ENCODE data around the gene TMSB10. TPM values are rescaled to one million over a fixed set of nuclear protein-coding genes. Genes with fewer than 3 reads are reported as not detected.

The TMSB10 gene
- total RNA-seq, 1 donor from 2014 or later, result 5,953 TPM

- Histone ChIP-seq H3K36me3 (ENCODE audit: control insufficient read depth, insufficient read depth, low read length) (no peaks in the 10 kb centered on the region), H3K27me3 (ENCODE audit: control insufficient read depth, insufficient read depth, low read length) (no peaks in the 10 kb centered on the region), H3K4me3 (ENCODE audit: low read depth, low read length) (no peak overlapping the region)
- no peak for TF ChIP-seq CTCF (IDR thresholded peaks at IDR 0.05; ENCODE audit: insufficient read depth, low read length, poor library complexity, severe bottlenecking)
- DNase-seq (ENCODE audit: low read depth), result no peak
These were observed 10.5 kb upstream of the TMSB10 start for GRCh38 chr2:84894758-84895520.

DNA sequence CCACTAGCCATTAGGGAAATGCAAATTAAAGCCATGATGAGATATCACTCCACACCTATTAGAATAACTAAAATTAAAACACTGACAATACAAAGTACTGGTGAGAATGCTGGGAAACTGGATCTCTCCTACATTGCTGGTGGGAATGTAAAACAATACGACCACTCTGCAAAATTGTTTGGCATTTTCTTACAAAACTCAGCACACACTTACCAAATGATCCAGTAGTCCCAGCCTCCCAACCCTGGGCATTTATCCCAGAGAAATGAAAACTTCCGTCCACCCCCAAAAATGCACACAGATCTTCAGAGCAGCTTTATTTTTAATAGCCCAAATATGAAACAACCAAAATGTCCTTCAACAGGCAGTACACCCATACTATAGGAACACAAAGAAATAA, 8.9 kb upstream of the TMSB10 start:
- Histone ChIP-seq H3K4me3 (ENCODE audit: low read depth, low read length) (no peak overlapping the region), H3K27me3 (ENCODE audit: control insufficient read depth, insufficient read depth, low read length) (no peaks in the 10 kb centered on the region), H3K36me3 (ENCODE audit: control insufficient read depth, insufficient read depth, low read length) (no peaks in the 10 kb centered on the region)
- TF ChIP-seq CTCF (IDR thresholded peaks at IDR 0.05; ENCODE audit: insufficient read depth, low read length, poor library complexity, severe bottlenecking), result no peak
- DNase-seq (ENCODE audit: low read depth), result no peak

DNA sequence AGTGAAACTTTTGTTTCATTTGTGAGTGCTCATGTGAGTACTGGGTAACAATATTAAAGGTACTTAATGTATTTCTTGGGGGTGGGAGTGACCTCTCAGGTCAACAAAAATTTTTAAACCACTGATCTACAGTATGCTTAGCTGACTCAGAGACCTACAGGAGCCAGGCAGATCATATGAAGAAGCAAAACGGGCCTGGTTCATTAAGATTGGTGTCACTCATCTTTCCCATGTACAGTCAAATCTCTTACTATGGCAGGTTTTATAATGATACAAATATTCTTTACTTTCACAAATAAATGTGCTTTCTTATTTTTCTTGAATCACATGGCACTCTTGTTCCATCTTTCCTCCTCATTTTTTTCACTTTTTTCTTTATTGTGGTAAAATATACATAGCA, 7.7 kb upstream of the TMSB10 start:
- TF ChIP-seq CTCF (IDR thresholded peaks at IDR 0.05; ENCODE audit: insufficient read depth, low read length, poor library complexity, severe bottlenecking), result no peak
- Histone ChIP-seq H3K27me3 (ENCODE audit: control insufficient read depth, insufficient read depth, low read length) (no peaks in the 10 kb centered on the region), H3K36me3 (ENCODE audit: control insufficient read depth, insufficient read depth, low read length) (no peaks in the 10 kb centered on the region), H3K4me3 (ENCODE audit: low read depth, low read length) (no peak overlapping the region)
- no peak for DNase-seq (ENCODE audit: low read depth)

- H3K27me3 ChIP-seq (ENCODE audit: control insufficient read depth, insufficient read depth, low read length), result no peaks in the 10 kb centered on the region
- H3K4me3 ChIP-seq (ENCODE audit: low read depth, low read length), result no peak overlapping the region
- H3K36me3 ChIP-seq (ENCODE audit: control insufficient read depth, insufficient read depth, low read length), result no peaks in the 10 kb centered on the region
- TF ChIP-seq CTCF (IDR thresholded peaks at IDR 0.05; ENCODE audit: insufficient read depth, low read length, poor library complexity, severe bottlenecking), result no peak
- DNase-seq (ENCODE audit: low read depth), result no peak
These were observed 5.9 kb upstream of the TMSB10 start for GRCh38 chr2:84899304-84900204.

DNA sequence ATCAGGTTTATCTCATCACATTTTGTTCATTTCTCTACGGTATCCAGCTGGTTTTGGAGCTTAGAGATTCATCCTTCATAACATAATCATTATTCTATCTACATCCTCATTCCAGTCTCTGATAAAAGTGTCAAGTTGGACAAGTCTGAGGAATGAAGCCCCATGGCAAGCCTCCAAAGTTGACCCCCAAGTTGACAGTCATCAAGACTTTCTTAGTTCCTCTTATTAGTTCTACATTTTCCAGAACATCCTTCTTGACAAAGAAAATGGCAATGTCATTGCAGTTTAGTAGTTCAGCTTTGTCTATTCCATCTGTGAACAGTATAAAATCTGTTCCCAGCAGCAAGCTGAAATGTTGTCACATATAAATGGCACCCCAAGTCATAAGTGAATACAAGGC, 4.5 kb upstream of the TMSB10 start:
- TF ChIP-seq CTCF (IDR thresholded peaks at IDR 0.05; ENCODE audit: insufficient read depth, low read length, poor library complexity, severe bottlenecking), result no peak

More for the DNA sequence above, 4.5 kb upstream of the TMSB10 start:
- Histone ChIP-seq H3K4me3 (ENCODE audit: low read depth, low read length) (no peak overlapping the region), H3K36me3 (ENCODE audit: control insufficient read depth, insufficient read depth, low read length) (no peaks in the 10 kb centered on the region), H3K27me3 (ENCODE audit: control insufficient read depth, insufficient read depth, low read length) (no peaks in the 10 kb centered on the region)
- no peak for DNase-seq (ENCODE audit: low read depth)
